Upper lobe of right lung (tissue), 1 donor: ENCODE data around the gene RAB3C. TPM values are rescaled to one million over a fixed set of nuclear protein-coding genes. Genes with fewer than 3 reads are reported as not detected.

Experiments used
- ATAC-seq: fragments of 200-7000 bp; cut with Tn5 transposase; one replicate; pipeline ENCODE4 v1.9.1; 2020; ENCODE audit warnings: mild to moderate bottlenecking, moderate library complexity
- DNase-seq: peaks from one replicate; pipeline ENCODE4 v3.0.0-alpha.2; 2020
- H3K27ac ChIP-seq: fragments of 200-600 bp; one replicate; pipeline ENCODE4 v1.8.0; 2022
- H3K27me3 ChIP-seq: fragments of 200-600 bp; one replicate; pipeline ENCODE4 v1.8.0; 2022; ENCODE audit warnings: mild to moderate bottlenecking
- H3K36me3 ChIP-seq: fragments of 200-600 bp; one replicate; pipeline ENCODE4 v1.8.0; 2022
- H3K4me1 ChIP-seq: fragments of 200-600 bp; one replicate; pipeline ENCODE4 v1.8.0; 2022
- H3K4me3 ChIP-seq: fragments of 200-600 bp; one replicate; pipeline ENCODE4 v1.8.0; 2022; ENCODE audit warnings: mild to moderate bottlenecking
- H3K9me3 ChIP-seq: fragments of 200-600 bp; one replicate; pipeline ENCODE4 v1.8.0; 2022
- CTCF ChIP-seq: fragments of 200-600 bp; IDR thresholded peaks from one replicate; pipeline ENCODE4 v1.8.0; 2022; ENCODE audit warnings: antibody characterized with exemption
- intact Hi-C: fragments of 100-400 bp; cut with DNase I; formaldehyde crosslinking; loops from one replicate; pipeline ENCODE4 v1.11.0; 2022
- total RNA-seq: library from RNA; stranded (reverse); fragmentation: NEBNext Ultra II Directional; extraction: Animal tissue kit (Norgen Biotek cat#: 25700); gene quantifications from one replicate; pipeline ENCODE4 v1.2.1, GENCODE V29; 2021
- donor health status: DM: no; HTN: yes; CAD: no; lungs with severe emphysema.

The RAB3C gene
- total RNA-seq, 1 donor from 2014 or later: 0.67 TPM

GRCh38 chr5:58810086-58810485 is 227.2 kb downstream of the RAB3C start:
- Histone ChIP-seq H3K4me1 (no peaks in the 10 kb centered on the region), H3K27ac (no peak overlapping the region), H3K4me3 (no peak overlapping the region), H3K27me3 (no peaks in the 10 kb centered on the region), H3K36me3 (no peaks in the 10 kb centered on the region), H3K9me3 (no peaks in the 10 kb centered on the region)
- intact Hi-C loops: no loop called here
- ATAC-seq (peak; percentile 51), DNase-seq (no peak)
- TF ChIP-seq CTCF: no peak

- Histone ChIP-seq H3K4me3 (no peak overlapping the region), H3K9me3 (no peaks in the 10 kb centered on the region), H3K27ac (no peak overlapping the region), H3K27me3 (no peaks in the 10 kb centered on the region), H3K4me1 (no peaks in the 10 kb centered on the region), H3K36me3 (no peaks in the 10 kb centered on the region)
- no peak for DNase-seq
- intact Hi-C loops: no loop called here
- no peak for ATAC-seq
- TF ChIP-seq CTCF: no peak
Measured at GRCh38 chr5:58813855-58814254, 231.0 kb downstream of the RAB3C start.

GRCh38 chr5:58816181-58816731 is 233.4 kb downstream of the RAB3C start:
- TF ChIP-seq CTCF: no peak
- DNase-seq (no peak), ATAC-seq (no peak)
- H3K4me1 ChIP-seq: no peaks in the 10 kb centered on the region
- intact Hi-C loops: no loop called here
- no peaks in the 10 kb centered on the region for H3K9me3 ChIP-seq
- no peaks in the 10 kb centered on the region for H3K36me3 ChIP-seq
- H3K27ac ChIP-seq: no peak overlapping the region
- H3K4me3 ChIP-seq: no peak overlapping the region
- no peaks in the 10 kb centered on the region for H3K27me3 ChIP-seq

- no peak for DNase-seq
- no peaks in the 10 kb centered on the region for H3K27me3 ChIP-seq
- intact Hi-C loops: no loop called here
- H3K9me3 ChIP-seq: no peaks in the 10 kb centered on the region
- H3K4me1 ChIP-seq: no peaks in the 10 kb centered on the region
- H3K36me3 ChIP-seq: no peaks in the 10 kb centered on the region
- ATAC-seq: no peak
- no peak for TF ChIP-seq CTCF
- no peak overlapping the region for H3K27ac ChIP-seq
- no peak overlapping the region for H3K4me3 ChIP-seq
Measured at GRCh38 chr5:58818465-58818864, 235.6 kb downstream of the RAB3C start.

- no peaks in the 10 kb centered on the region for H3K36me3 ChIP-seq
- TF ChIP-seq CTCF: no peak
- intact Hi-C loops: no loop called here
- H3K4me1 ChIP-seq: no peaks in the 10 kb centered on the region
- H3K27me3 ChIP-seq: no peaks in the 10 kb centered on the region
- H3K27ac ChIP-seq: no peak overlapping the region
- no peak overlapping the region for H3K4me3 ChIP-seq
- no peak for ATAC-seq
- no peaks in the 10 kb centered on the region for H3K9me3 ChIP-seq
- no peak for DNase-seq
Measured at GRCh38 chr5:58825441-58825840, 242.6 kb downstream of the RAB3C start.

- no peaks in the 10 kb centered on the region for H3K9me3 ChIP-seq
- intact Hi-C loops: no loop called here
- H3K4me3 ChIP-seq: no peak overlapping the region
- H3K27ac ChIP-seq: no peak overlapping the region
- no peaks in the 10 kb centered on the region for H3K4me1 ChIP-seq
- no peak for DNase-seq
- no peak for ATAC-seq
- H3K36me3 ChIP-seq: no peaks in the 10 kb centered on the region
- H3K27me3 ChIP-seq: no peaks in the 10 kb centered on the region
- no peak for TF ChIP-seq CTCF
Measured at GRCh38 chr5:58825899-58826298, 243.0 kb downstream of the RAB3C start.
